Small intestine (tissue), 7 donors: ENCODE measurements around the gene NR1H2. TPM values are rescaled to one million over a fixed set of nuclear protein-coding genes. Genes with fewer than 3 reads are reported as not detected.

ENCODE experiments used
- DNase-seq, 2 donors: peaks; one replicate each; pipeline versions ENCODE4 v3.0.0 to v3.0.0-alpha.2; 2013
- FAIRE-seq: peaks from 2 replicates; lab custom pipeline; 2012; peaks lifted over from hg19 to GRCh38; lab: Jason Lieb, UNC
- H3K27ac ChIP-seq, 3 donors: one replicate each; pipeline ENCODE4 v1.5.1; 2013; ENCODE audit warnings: low read length in 2 of 3, mild to moderate bottlenecking in 2 of 3, control low read depth in 1 of 3, inconsistent platforms in 1 of 3, low read depth in 1 of 3, moderate library complexity in 1 of 3
- H3K27me3 ChIP-seq, 3 donors: one replicate each; pipeline ENCODE4 v1.6.1; 2013; ENCODE audit warnings: low read length in 3 of 3, inconsistent platforms in 1 of 3; ENCODE audit not compliant: control insufficient read depth in 3 of 3, insufficient read depth in 3 of 3
- H3K36me3 ChIP-seq, 3 donors: one replicate each; pipeline ENCODE4 v1.6.1; 2013; ENCODE audit warnings: low read length in 3 of 3, inconsistent platforms in 1 of 3, low read depth in 1 of 3, mild to moderate bottlenecking in 1 of 3, moderate library complexity in 1 of 3; ENCODE audit not compliant: control insufficient read depth in 3 of 3, insufficient read depth in 2 of 3
- H3K4me1 ChIP-seq, 3 donors: one replicate each; pipeline ENCODE4 v1.6.1; 2013; ENCODE audit warnings: low read length in 2 of 3, inconsistent platforms in 1 of 3, low read depth in 1 of 3, mild to moderate bottlenecking in 1 of 3, moderate library complexity in 1 of 3; ENCODE audit not compliant: control insufficient read depth in 3 of 3, insufficient read depth in 2 of 3
- H3K4me3 ChIP-seq, 3 donors: one replicate each; pipeline ENCODE4 v1.5.1; 2013; ENCODE audit warnings: low read length in 3 of 3, control low read depth in 1 of 3, inconsistent platforms in 1 of 3, low read depth in 1 of 3, mild to moderate bottlenecking in 1 of 3, moderate library complexity in 1 of 3
- H3K9me3 ChIP-seq, 2 donors: one replicate each; pipeline ENCODE4 v1.6.1; 2013; ENCODE audit warnings: low read depth in 1 of 2, low read length in 1 of 2; ENCODE audit not compliant: control insufficient read depth in 2 of 2, insufficient read depth in 1 of 2
- WGBS, 3 donors: extraction: QIAGEN DNeasy Blood & Tissue Kit; methylation state at CpG; one replicate each; pipeline ENCODE4 v1.1.7; 2013; 5-methylcytosine and 5-hydroxymethylcytosine counted together
- polyA plus RNA-seq, 4 donors: library from polyadenylated mRNA; stranded (reverse) in 3 of 4; unstranded in 1 of 4; fragments of 200-250 nt in 3 of 4; fragments of 120-200 nt in 1 of 4; gene quantifications; one replicate each; pipeline versions ENCODE4 v1.2.1 to v1.2.3, GENCODE V29; 2013
- donor health status: healthy with polysubstance abuse.
- donor health status: control.
- donor health status: control.
- donor health status: Bipolar disorder and iron deficiency.
- donor health status: healthy.

Gene NR1H2
- polyA plus RNA-seq, 4 donors: 40.4 to 78.4 (median 62.7) TPM

DNA sequence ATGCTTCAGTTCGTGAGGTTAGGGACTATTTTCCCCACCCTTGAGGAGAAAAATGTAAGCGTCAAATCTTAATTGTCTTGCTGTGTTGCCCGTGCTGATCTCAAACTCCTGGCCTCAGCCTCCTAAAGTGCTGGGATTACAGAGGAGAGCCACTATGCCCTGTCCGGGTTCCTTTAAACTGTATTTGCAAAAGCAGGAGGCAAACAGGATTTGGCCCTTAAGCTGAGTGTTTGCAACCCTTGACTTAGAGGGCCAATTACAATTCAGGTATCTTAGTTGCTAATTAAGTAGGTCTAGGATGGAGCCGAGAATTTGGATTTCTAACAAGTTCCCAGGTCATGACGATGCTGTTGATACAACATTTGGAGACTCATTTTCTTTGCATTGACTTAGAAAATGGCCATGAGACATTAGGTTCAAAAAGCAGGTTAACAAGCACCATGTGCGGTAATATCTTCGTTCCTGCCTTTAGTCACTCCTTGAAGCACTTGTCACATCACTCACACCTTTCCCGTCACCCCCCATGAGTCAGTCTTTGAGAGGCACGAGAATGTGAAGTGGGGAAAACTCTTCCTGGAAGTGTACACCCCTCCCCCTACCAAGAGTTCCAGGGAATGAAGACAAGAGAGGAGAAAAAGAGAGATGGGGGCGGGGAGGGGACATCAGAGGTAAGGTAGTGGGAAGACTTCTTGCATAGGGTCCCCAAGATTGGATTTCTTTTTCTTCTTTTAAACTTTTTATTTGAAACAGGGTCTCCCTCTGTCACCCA is 13.4 kb upstream of the NR1H2 start:
- FAIRE-seq (no peak), DNase-seq (no peak)
- Histone ChIP-seq H3K9me3 (no peaks in the 10 kb centered on the region), H3K27me3 (peaks cover 0 to under 1% (median 0%) of the 10 kb centered on the region in 3 donors), H3K4me1 (peaks cover 0 to under 1% (median 0%) of the 10 kb centered on the region in 3 donors), H3K4me3 (no peak overlapping the region), H3K27ac (no peak overlapping the region), H3K36me3 (no peaks in the 10 kb centered on the region)
- 62 to 70% (median 66%) methylated on average over 11 of the region's 11 CpGs for WGBS, 3 donors

DNA sequence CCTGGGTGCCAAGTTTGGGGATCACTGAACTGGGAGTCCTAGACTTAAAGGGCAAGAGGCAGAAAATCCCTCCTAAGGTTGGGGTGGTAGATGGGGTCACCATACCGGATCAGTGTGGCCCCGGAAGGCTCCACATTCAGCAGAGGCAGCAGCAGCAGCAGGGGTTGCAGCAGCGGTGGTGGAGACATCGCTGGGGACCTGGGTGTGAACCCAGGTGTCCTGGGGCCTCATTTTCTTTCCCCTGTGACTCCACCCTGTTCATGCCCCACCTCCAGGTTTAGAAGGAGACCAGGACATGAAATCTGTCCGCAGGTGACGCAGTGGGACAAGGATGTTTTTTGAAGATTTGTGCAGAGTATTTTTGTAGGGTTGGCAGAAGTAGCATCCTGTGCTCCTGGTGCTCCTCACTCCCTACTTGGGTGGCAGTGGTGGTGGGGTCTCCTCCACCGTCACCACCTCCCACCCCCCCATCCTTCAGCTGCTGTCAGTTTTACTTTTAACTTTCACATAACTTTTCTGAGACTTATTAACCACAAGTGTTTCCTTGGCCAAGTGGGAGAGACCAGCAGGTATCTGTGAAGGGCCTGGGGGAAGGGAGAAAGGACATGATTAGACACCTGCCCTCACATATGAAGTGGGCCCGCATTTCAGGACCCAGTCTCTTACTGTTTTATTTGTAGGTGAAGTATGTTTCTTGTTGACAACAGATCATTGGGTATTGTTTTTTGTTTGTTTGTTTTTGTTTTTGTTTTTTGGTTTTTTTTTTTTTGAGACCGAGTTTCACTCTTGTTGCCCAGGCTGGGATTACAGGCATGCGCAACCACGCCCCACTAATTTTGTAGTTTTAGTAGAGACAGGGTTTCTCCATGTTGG is 10.6 kb upstream of the NR1H2 start, which contains the start of gene NAPSA:
NAPSA (minus strand) TSS at position 206 of the 873 bp plus-strand sequence; CDS start at position 188, 18 bp downstream.
- no peak for DNase-seq
- WGBS, 3 donors: 73 to 79% (median 74%) methylated on average over 11 of the region's 11 CpGs
- Histone ChIP-seq H3K4me1 (peaks cover 0 to 2% (median 2%) of the 10 kb centered on the region in 3 donors), H3K9me3 (no peaks in the 10 kb centered on the region), H3K36me3 (no peaks in the 10 kb centered on the region), H3K4me3 (no peak within 1 kb of the TSS), H3K27me3 (no peaks in the 10 kb centered on the region), H3K27ac (no peak within 1 kb of the TSS)
- FAIRE-seq: no peak

DNA sequence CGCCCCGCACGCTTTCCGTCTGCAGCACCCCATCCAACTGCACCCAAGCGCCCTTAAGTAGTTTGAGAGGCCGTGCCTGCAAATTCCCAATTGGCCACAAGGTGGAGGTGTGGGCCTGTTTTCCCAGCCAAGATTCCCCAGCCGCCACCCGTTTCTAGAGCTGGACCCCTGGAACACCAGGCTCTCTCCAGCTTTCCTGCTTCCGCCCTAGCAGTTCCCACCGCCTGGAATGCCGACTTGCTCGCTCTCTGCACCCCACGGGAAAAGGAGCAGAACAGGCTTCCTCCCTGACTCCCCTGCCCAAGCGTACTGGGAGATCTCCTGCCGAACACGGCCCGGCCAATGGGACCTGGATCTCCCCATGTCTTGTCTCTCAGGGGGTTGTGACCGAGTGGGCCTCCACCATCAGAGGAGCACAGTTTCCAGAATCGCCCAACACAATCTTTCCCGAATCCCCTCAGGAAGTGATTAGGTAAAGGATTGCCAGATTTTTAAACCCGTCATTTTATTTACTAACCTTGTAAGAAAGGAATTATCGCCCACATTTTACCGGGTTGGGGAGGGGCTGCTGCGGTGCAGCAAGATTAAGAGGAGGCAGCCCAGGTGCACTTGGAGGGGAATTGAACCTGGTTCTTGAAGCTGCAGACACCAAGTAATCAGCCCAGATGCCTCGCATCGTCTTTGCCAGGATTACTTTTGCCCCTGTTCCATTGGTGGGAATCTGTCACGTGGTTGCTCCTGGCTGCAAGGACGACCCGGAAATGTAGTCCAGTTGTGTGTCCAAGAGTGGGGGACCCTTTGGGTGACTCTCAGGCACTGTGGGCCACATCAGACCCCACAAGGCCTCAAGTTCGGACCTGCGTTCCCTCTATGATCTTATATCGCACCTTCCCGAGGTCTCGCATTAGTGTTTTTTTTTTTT is 7.3 kb upstream of the NR1H2 start:
- Histone ChIP-seq H3K4me1 (peaks cover 0 to 2% (median 2%) of the 10 kb centered on the region in 3 donors), H3K27me3 (no peaks in the 10 kb centered on the region), H3K36me3 (no peaks in the 10 kb centered on the region), H3K9me3 (no peaks in the 10 kb centered on the region), H3K4me3 (peak overlapping the region; percentile 33 to 72 (median 61)), H3K27ac (peak overlapping the region in 2 of 3 donors; percentile 60 to 70)
- DNase-seq (peak; percentile 93 to 94), FAIRE-seq (no peak)
- 4 to 10% (median 8%) methylated on average over 33 to 34 of the region's 34 CpGs for WGBS, 3 donors

DNA sequence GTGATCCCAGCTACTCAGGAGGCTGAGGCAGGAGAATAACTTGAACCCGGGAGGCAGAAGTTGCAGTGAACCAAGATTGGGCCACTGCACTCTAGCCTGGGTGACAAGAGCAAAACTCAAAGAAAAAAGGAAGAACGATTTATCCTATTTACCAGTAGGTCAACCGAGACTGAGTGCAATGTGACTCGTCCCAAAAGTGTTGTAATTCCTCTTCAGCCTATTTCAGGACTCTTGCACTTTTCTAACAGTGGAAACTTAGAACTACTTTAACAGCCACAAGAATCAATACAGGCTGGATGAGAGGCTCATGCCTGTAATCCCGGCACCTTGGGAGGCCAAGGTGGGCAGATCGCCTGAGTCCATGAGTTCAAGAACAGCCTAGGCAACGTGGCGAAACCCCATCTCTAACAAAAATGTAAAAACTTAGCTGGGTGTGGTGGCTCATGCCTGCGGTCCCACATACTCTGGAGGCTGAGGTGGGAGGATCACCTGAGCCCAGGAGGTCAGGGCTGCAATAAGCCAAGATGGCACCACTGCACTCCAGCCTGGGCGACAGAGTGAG is 4.3 kb upstream of the NR1H2 start:
- H3K9me3 ChIP-seq: no peaks in the 10 kb centered on the region
- H3K27ac ChIP-seq: no peak overlapping the region
- peaks cover 0 to 2% (median 2%) of the 10 kb centered on the region in 3 donors for H3K4me1 ChIP-seq
- WGBS, 3 donors: 71 to 86% (median 80%) methylated on average over 10 of the region's 10 CpGs
- FAIRE-seq: no peak
- H3K27me3 ChIP-seq: no peaks in the 10 kb centered on the region
- H3K36me3 ChIP-seq: no peaks in the 10 kb centered on the region
- DNase-seq: no peak
- no peak overlapping the region for H3K4me3 ChIP-seq

DNA sequence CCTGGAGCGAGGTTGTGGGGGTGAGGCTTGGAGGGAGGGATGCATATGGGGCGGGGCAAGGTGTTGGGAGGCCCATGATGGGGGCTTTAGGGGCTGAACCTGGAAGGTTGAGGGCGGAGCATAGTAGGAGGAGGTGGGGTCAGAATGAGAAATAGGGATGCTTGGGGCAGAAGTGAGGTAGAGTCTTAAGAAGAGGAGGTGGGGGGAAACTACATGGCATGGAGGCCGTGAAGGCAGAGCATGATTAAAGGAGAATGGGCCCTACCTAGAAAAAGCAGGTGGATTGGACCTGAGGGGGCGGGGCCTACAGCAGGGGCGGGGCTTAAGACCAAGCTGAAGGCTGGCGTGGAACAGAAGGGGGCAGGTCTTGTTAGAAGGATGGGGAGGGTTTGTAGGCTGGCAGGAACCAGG is 799 bp downstream of the NR1H2 start:
- H3K4me1 ChIP-seq: no peaks in the 10 kb centered on the region
- H3K9me3 ChIP-seq: no peaks in the 10 kb centered on the region
- peaks cover 6 to 49% (median 13%) of the 10 kb centered on the region in 3 donors for H3K36me3 ChIP-seq
- H3K27me3 ChIP-seq: no peaks in the 10 kb centered on the region
- FAIRE-seq (no peak), DNase-seq (peak; percentile 32 to 45)
- peak overlapping the region in 1 of 3 donors; percentile 92 for H3K4me3 ChIP-seq
- peak overlapping the region in 1 of 3 donors; percentile 34 for H3K27ac ChIP-seq
- WGBS, 3 donors: 41 to 50% (median 48%) methylated on average over 6 to 7 of the region's 7 CpGs

DNA sequence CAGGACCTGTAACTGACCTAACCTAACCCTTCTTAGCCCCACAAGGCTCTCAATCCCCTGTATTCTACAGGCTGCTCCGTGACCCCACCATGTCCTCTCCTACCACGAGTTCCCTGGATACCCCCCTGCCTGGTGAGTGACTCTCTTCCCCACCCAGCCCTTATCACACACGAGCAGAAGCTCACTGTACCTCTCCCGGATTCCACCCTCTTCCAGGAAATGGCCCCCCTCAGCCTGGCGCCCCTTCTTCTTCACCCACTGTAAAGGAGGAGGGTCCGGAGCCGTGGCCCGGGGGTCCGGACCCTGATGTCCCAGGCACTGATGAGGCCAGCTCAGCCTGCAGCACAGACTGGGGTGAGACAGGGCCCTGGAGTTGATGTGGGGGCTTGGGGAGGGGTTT is 1.3 kb downstream of the NR1H2 start:
- H3K4me3 ChIP-seq: no peak overlapping the region
- no peaks in the 10 kb centered on the region for H3K27me3 ChIP-seq
- H3K36me3 ChIP-seq: peaks cover 11 to 53% (median 13%) of the 10 kb centered on the region in 3 donors
- H3K27ac ChIP-seq: no peak overlapping the region
- no peak for DNase-seq
- H3K9me3 ChIP-seq: no peaks in the 10 kb centered on the region
- H3K4me1 ChIP-seq: no peaks in the 10 kb centered on the region
- 77 to 82% (median 80%) methylated on average over 8 to 9 of the region's 9 CpGs for WGBS, 3 donors
- FAIRE-seq: no peak

DNA sequence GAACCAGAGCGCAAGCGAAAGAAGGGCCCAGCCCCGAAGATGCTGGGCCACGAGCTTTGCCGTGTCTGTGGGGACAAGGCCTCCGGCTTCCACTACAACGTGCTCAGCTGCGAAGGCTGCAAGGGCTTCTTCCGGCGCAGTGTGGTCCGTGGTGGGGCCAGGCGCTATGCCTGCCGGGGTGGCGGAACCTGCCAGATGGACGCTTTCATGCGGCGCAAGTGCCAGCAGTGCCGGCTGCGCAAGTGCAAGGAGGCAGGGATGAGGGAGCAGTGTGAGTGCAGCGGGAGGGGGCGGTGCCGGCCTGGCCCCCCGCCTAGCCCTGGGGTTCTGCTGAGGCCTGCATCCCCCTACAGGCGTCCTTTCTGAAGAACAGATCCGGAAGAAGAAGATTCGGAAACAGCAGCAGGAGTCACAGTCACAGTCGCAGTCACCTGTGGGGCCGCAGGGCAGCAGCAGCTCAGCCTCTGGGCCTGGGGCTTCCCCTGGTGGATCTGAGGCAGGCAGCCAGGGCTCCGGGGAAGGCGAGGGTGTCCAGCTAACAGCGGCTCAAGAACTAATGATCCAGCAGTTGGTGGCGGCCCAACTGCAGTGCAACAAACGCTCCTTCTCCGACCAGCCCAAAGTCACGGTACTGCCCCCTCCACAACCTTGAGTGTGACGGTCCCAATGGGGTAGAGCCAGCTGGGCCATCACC is 2.1 kb downstream of the NR1H2 start:
- no peak for FAIRE-seq
- Histone ChIP-seq H3K4me1 (no peaks in the 10 kb centered on the region), H3K36me3 (peaks cover 13 to 61% (median 16%) of the 10 kb centered on the region in 3 donors), H3K27me3 (no peaks in the 10 kb centered on the region), H3K9me3 (no peaks in the 10 kb centered on the region), H3K4me3 (no peak overlapping the region), H3K27ac (no peak overlapping the region)
- DNase-seq: no peak
- 94 to 95% (median 94%) methylated on average over 36 of the region's 36 CpGs for WGBS, 3 donors
